Epidermal melanocyte (primary cell): Measurements from ENCODE around the gene CFAP99.
A peak's percentile ranks its signal among the peaks of the same experiment; 100 is the strongest.

ENCODE experiments used
- DNase-seq: peaks from one replicate; pipeline ENCODE4 v3.0.0; 2011; ENCODE audit warnings: low spot score; ENCODE audit not compliant: insufficient read length

CFAP99 gene

GRCh38 chr4:2468456-2469191, 49.9 kb downstream of the CFAP99 start, which contains the start of gene RNF4:
Gene RNF4, plus strand, starts transcription at chr4:2469106. Its CDS starts 21,388 bp downstream, at chr4:2490494.
- DNase-seq, result peak; percentile 99

- peak; percentile 19 for DNase-seq
These were observed 50.6 kb downstream of the CFAP99 start for GRCh38 chr4:2469192-2469984.

DNA sequence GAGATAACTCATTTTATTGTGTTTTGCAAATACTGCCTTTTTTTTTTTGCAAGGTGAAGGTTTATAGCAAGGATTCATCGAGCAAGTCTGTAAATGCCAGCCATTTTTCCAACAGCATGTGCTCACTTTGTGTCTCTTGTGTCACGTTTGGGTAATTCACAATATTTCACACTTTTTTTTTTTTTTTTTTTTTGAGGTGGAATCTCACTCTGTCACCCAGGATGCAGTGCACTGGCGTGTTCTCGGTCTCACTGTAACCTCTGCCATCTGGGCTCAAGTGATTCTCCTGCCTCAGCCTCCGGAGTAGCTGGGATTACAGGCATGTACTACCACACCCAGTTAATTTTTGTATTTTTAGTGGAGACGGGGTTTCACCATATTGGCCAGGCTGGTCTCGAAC, 52.0 kb downstream of the CFAP99 start:
- peak; percentile 6 for DNase-seq

- DNase-seq, result peak; percentile 7
These were observed 53.4 kb downstream of the CFAP99 start for GRCh38 chr4:2472187-2472586.

DNA sequence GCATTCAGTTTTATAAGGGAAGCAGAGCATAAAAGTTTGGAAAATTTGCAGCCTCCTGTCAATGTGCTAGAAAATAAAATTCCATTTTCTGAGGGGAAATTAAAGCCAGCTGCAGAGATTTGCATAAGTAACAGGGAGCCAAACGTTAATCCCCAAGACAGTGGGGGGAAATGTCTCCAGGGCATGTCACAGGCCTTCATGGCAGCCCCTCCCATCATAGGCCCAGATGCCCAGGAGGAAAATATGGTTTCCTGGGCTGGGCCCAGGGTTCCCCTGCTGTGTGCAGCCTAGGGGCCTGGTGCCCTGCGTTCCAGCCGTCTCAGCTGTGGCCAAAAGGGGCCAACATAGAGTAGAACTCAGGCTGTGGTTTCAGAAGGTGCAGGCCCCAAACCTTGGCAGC, 59.5 kb downstream of the CFAP99 start:
- peak; percentile 14 for DNase-seq

- peak; percentile 12 for DNase-seq
These were observed 61.9 kb downstream of the CFAP99 start for GRCh38 chr4:2480649-2481048.

DNA sequence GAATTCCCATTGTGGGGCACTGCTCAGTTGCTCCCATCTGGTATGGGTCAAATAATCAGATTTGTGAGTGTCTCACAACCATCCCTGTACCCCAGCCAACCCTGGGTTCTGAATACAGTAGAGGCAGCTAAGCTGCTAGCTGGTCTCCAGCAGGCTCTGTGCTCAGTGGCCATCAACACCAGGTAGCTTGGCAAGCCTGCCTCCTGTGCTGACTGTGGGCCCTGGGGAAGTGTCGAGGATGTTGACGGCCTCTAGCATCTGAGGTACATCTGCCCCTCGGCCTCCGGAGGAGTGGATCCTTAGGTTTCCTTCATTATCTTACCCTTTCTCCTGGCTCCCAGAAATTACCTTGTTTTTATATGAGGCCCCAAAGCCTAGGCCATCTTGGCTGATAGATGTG, 63.4 kb downstream of the CFAP99 start:
- DNase-seq, result no peak

DNA sequence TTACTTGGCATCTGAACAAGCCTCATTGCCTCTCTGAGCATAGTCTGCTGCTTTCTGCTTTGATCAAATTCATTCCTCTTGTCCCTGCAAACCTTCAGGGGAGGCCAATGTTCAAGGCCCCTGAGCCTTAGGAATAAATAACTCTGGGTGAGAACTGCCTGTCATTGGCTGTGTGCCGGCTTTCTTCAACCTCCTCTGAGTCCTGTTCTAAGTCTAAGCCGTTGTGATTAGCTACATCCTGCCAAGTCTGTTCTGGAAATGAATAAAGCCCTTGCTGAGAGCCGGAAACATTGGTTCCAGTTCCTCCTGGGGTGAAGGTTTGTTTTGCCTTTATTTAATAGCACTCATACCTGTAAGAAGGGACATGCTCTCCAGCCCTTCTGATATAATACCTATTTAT, 63.9 kb downstream of the CFAP99 start:
- peak; percentile 50 for DNase-seq

DNA sequence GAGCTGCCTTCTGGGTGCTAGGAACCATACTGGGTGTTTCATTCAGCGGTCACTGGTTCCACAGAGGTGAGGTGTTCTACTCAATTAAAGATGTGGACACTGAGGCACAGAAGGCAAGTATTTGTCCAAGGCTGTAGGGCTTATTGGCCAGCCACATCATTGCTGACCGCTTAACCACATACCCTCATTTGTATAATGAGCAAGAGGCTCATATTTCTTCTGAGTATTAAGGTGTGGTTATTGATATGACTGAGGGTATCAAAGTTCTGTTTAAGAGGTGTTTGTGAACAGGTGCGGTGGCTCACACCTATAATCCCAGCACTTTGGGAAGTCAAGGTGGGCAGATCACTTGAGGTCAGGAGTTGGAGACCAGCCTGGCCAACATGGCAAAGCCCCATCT, 64.5 kb downstream of the CFAP99 start:
- DNase-seq, result no peak

GRCh38 chr4:2484185-2484584, 65.4 kb downstream of the CFAP99 start:
- DNase-seq, result peak; percentile 5

GRCh38 chr4:2484993-2485392, 66.2 kb downstream of the CFAP99 start:
- DNase-seq, result peak; percentile 26

DNA sequence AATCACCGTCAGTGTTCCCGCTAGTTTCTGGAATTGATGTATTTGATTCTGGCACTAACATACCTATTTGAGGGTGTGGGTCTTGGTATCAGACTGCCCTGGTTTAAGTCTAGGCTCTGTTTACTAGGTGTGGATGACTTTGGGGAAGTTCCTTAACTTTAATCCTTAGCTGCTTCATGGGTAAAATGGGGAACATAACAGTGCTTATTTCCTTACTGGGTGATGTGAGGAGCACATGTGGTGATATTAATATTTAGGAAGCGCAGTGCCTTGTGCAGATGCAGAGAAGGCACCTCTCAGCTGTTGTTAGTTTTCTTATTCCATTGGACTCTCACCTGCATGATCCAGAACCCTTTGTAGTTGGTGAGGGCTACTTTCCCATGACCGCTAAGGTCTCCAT, 67.2 kb downstream of the CFAP99 start:
- DNase-seq, result no peak

GRCh38 chr4:2486981-2487380, 68.2 kb downstream of the CFAP99 start:
- no peak for DNase-seq

DNA sequence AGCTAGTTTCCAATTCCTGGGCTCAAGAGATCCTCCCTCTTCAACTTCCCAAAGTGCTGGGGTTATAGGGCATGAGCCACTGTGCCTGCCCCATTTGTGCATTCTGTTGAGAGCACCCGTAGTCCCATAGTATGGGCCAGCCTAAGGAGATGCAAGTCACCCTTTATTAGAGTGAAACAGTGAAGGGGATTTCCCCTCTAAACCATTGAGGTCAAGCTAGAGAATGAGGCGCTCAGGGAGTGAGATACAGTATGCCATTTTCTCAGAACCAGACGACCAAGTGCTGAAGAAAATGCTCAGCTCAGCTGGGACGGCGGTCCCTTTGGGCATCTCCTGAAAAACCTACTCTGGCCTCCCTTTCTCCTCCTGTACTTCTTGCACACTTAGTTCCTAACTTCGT, 68.9 kb downstream of the CFAP99 start:
- DNase-seq, result peak; percentile 0

GRCh38 chr4:2489081-2489805, 70.5 kb downstream of the CFAP99 start:
- peak; percentile 11 for DNase-seq

DNA sequence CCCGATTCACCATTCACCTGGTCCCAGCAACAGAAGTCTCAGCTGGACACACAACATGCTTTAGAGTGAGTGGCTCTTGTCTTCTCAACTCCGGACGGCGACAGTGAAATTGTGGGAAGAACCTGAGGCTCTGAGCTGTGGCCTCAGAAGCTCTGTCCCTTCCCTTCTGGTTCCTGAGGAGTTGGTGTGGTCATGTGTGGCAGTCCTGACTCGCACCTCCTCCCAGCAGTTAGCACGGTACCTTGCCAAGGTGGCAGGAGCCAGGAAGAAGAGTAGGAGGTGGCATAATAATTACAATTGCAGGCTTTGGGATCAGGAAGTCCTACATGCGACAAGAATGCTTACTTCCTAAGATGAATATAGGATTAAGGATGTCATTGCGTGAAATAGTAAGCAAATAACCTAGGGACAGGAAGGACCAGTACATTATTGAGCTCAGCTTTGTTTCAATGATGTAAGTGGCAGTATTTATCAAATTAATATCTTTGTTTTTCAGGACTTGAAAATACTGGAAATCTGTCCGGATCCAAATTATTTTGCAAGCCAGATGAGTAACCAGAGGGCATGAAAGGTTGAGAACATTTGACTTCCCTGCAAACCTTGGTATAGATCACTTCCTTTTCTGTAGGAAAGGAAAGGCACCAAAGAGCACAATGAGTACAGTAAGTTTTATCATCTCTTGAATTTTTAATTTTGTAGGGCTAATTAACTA, 71.2 kb downstream of the CFAP99 start:
- peak; percentile 9 for DNase-seq

- no peak for DNase-seq
These were observed 74.2 kb downstream of the CFAP99 start for GRCh38 chr4:2492970-2493369.

DNA sequence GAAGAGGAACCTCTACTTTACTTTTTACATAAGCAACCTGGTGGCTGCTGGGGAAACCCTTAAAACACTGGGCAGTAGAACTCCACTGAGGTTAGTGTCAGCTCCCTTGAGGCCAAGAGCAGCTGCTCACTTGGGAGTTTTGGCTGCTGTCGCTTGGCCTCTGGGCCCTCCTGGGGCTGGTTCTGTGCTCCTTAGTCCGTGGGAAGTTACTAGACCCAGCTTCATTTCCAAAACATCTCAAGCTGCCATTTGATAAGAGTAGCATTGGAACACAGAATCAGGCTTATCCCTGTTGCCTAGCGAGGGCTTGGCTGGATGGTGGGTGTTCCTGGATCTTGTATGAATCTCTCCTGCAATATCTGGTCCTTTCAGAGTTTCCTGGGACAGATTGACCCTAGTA, 76.2 kb downstream of the CFAP99 start:
- no peak for DNase-seq

DNA sequence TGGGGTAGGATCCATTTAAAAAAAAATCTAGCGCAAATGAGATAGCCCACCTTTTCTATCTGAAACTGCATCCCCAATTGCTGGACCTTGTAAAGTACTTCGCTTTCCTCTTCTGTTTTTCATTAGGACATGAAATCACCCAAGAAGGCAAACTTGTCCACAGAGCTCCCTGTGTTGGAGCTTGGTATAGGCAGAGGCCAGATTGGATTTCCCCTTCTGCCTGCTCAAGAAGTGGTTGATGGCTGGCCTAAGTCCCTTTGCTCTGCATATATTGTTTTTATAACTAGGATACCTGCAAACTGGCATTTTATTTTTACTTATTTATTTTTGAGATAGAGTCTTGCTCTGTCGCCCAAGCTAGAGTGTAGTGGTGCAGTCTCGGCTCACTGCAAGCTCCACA, 78.6 kb downstream of the CFAP99 start:
- DNase-seq, result no peak

DNA sequence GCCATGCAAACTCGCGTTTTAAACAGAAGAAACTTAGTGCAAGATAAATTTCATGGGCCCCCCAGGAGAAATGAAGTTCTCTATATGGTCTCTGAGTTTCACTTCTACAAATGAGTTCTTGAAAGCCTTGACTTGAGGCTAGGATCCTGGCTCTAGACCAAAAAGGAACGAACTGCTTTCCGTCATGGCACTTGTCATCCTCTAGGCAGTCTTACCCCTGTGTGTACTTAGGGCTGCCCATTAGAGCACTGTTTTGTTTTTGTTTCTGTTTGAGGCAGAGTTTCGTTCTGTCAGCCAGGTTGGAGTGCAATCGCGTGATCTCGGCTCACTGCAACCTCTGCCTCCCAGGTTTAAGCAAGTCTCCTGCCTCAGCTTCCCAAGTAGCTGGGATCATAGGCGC, 79.2 kb downstream of the CFAP99 start:
- DNase-seq, result no peak

DNA sequence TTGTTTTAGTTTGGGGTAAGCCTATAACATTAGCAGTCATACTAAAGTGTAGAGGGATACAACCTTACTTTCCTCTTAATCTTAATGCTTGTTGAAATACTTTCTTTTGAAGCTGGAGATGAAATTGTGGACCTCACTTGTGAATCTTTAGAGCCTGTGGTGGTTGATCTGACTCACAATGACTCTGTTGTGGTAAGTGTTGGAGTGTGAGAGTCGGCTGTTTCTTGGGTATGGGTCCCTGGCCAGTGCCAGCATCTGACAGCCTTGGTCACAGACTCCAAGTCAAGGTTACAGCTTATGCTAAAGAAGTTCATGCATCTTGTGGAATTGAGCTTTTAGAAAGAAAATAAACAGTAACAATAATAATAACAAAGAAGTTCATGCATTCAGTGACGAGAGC, 81.8 kb downstream of the CFAP99 start:
- DNase-seq, result peak; percentile 5
